ENCODE results near the gene THNSL1. TPM values are rescaled to one million over a fixed set of nuclear protein-coding genes. Genes with fewer than 3 reads are reported as not detected.

Gene THNSL1
- total and polyA plus RNA-seq, 2 of the 13 experiments (the other 11 are each of a cell fraction or from before 2014, with no cell fraction given), result 1.3 to 3.8 TPM

- no peak overlapping the region for H3K27ac ChIP-seq (ENCODE audit: extremely low read length, insufficient read depth, low read length)
- no TSS peak for BruUV-seq (replicated peaks)
- ATAC-seq (no peak), DNase-seq (ENCODE audit: low spot score) (no peak), FAIRE-seq (no peak)
- no peaks in the 10 kb centered on the region for H4K20me1 ChIP-seq (ENCODE audit: insufficient read depth, low read length)
- in situ Hi-C loops (cut with HindIII; ENCODE audit: extremely low pct_ligation_motif_present, low pct_unique_long_range_greater_than_20kb), result no loop called here
- H3K9ac ChIP-seq (ENCODE audit: insufficient read depth, low read depth, low read length), result no peak overlapping the region
- no peaks in the 10 kb centered on the region for H3K9me3 ChIP-seq (ENCODE audit: low read length)
- 100% methylated on average over 1 of the region's 1 CpG for whole genome bisulfite sequencing (ENCODE audit: low lambda C conversion rate)
- H3K4me3 ChIP-seq (replicated peaks in 1 of 3; ENCODE audit: insufficient read depth in 1 of 3, low read depth in 2 of 3, low read length in 3 of 3), result no peak overlapping the region
- POLR2A ChIA-PET, result no interaction called here
- CTCF ChIA-PET (ENCODE audit: low intra/inter-chr PET ratio, low total read pairs), result no interaction called here
- H3K36me3 ChIP-seq (replicated peaks in 1 of 2; ENCODE audit: control insufficient read depth in 1 of 2, insufficient read depth in 2 of 2, low read length in 2 of 2), result no peaks in the 10 kb centered on the region
- H3K4me1 ChIP-seq (ENCODE audit: insufficient read depth, low read length), result peaks cover 13% of the 10 kb centered on the region
- H3K4me2 ChIP-seq (ENCODE audit: low read depth, low read length), result no peak overlapping the region
- no peaks in the 10 kb centered on the region for H3K79me2 ChIP-seq (ENCODE audit: insufficient read depth, low read length)
- intact Hi-C loops (cut with micrococcal nuclease; ENCODE audit: unreplicated experiment), result no loop called here
- H3K27me3 ChIP-seq (ENCODE audit: control insufficient read depth in 1 of 2, insufficient read depth in 2 of 2, low read length in 2 of 2), result no peaks in the 10 kb centered on the region
- H2AFZ ChIP-seq (ENCODE audit: low read length), result no peak overlapping the region
- TF ChIP-seq KDM4B (CRISPR knock-in tag; IDR thresholded peaks at IDR 0.05) (no peak), ZBTB1 (CRISPR knock-in tag; IDR thresholded peaks at IDR 0.05; ENCODE audit: borderline replicate concordance) (no peak), XRCC5 (optimal IDR thresholded peaks at IDR 0.05; ENCODE audit: low read length) (no peak), ZNF703 (CRISPR knock-in tag; IDR thresholded peaks at IDR 0.05; ENCODE audit: borderline replicate concordance) (no peak), TFDP1 (CRISPR knock-in tag; IDR thresholded peaks at IDR 0.05; ENCODE audit: borderline replicate concordance) (no peak), BRD4 (CRISPR knock-in tag; IDR thresholded peaks at IDR 0.05) (no peak), MAFF (IDR thresholded peaks at IDR 0.05; ENCODE audit: low read depth, low read length) (no peak), ZNF747 (CRISPR knock-in tag; IDR thresholded peaks at IDR 0.05; ENCODE audit: borderline replicate concordance) (no peak), ZSCAN22 (CRISPR knock-in tag; IDR thresholded peaks at IDR 0.05) (no peak)
These were observed 54.8 kb downstream of the THNSL1 start for GRCh38 chr10:25071227-25071626.

DNA sequence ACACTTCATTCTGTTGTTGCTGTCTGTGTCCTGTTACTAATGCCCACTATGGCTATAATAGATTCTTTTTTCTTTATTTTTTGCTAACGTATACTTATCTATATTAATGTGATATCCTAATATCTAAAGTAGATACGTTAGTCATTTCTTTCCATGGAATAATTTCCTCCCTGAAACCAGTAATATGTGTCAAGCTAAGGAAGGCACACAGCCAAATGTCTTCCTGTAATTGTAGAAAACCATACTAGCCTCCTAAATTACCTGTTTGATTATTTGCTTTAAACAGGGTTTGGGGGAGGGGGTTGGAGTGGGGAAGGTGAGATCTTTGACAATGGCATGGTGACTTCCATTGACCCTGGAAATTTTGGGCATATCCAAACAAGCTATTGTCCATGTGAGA lies 56.4 kb downstream of the THNSL1 start:
- no peaks in the 10 kb centered on the region for H3K27me3 ChIP-seq (ENCODE audit: control insufficient read depth in 1 of 2, insufficient read depth in 2 of 2, low read length in 2 of 2)
- H3K9me3 ChIP-seq (ENCODE audit: low read length), result no peaks in the 10 kb centered on the region
- H3K36me3 ChIP-seq (replicated peaks in 1 of 2; ENCODE audit: control insufficient read depth in 1 of 2, insufficient read depth in 2 of 2, low read length in 2 of 2), result no peaks in the 10 kb centered on the region
- BruUV-seq (replicated peaks), result no TSS peak
- WGBS (ENCODE audit: low lambda C conversion rate), result 84% methylated on average over 2 of the region's 2 CpGs
- DNase-seq (ENCODE audit: low spot score) (no peak), ATAC-seq (no peak), FAIRE-seq (no peak)
- intact Hi-C loops (cut with micrococcal nuclease; ENCODE audit: unreplicated experiment) (no loop called here), in situ Hi-C loops (cut with HindIII; ENCODE audit: extremely low pct_ligation_motif_present, low pct_unique_long_range_greater_than_20kb) (no loop called here)
- H3K4me3 ChIP-seq (replicated peaks in 1 of 3; ENCODE audit: insufficient read depth in 1 of 3, low read depth in 2 of 3, low read length in 3 of 3), result no peak overlapping the region
- H4K20me1 ChIP-seq (ENCODE audit: insufficient read depth, low read length), result no peaks in the 10 kb centered on the region
- H3K27ac ChIP-seq (ENCODE audit: extremely low read length, insufficient read depth, low read length), result no peak overlapping the region
- no peak overlapping the region for H3K4me2 ChIP-seq (ENCODE audit: low read depth, low read length)
- ChIA-PET POLR2A (no interaction called here), CTCF (ENCODE audit: low intra/inter-chr PET ratio, low total read pairs) (no interaction called here)
- H3K9ac ChIP-seq (ENCODE audit: insufficient read depth, low read depth, low read length), result no peak overlapping the region
- no peak overlapping the region for H2AFZ ChIP-seq (ENCODE audit: low read length)
- H3K79me2 ChIP-seq (ENCODE audit: insufficient read depth, low read length), result no peaks in the 10 kb centered on the region
- peaks cover 24% of the 10 kb centered on the region for H3K4me1 ChIP-seq (ENCODE audit: insufficient read depth, low read length)
- TF ChIP-seq SMC3 (IDR thresholded peaks at IDR 0.05; ENCODE audit: low read length), result no peak
- TF ChIP-seq, protein P1, sequence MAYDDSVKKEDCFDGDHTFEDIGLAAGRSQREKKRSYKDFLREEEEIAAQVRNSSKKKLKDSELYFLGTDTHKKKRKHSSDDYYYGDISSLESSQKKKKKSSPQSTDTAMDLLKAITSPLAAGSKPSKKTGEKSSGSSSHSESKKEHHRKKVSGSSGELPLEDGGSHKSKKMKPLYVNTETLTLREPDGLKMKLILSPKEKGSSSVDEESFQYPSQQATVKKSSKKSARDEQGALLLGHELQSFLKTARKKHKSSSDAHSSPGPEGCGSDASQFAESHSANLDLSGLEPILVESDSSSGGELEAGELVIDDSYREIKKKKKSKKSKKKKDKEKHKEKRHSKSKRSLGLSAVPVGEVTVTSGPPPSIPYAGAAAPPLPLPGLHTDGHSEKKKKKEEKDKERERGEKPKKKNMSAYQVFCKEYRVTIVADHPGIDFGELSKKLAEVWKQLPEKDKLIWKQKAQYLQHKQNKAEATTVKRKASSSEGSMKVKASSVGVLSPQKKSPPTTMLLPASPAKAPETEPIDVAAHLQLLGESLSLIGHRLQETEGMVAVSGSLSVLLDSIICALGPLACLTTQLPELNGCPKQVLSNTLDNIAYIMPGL (CRISPR knock-in tag; IDR thresholded peaks at IDR 0.05; ENCODE audit: borderline replicate concordance in 1 of 2, low read depth in 1 of 2), result no peak
- TF ChIP-seq ZNF333 (CRISPR knock-in tag; IDR thresholded peaks at IDR 0.05; ENCODE audit: borderline replicate concordance), result no peak
- no peak for TF ChIP-seq CBX5 (CRISPR knock-in tag; IDR thresholded peaks at IDR 0.05; ENCODE audit: borderline replicate concordance)
- TF ChIP-seq TOPORS (CRISPR knock-in tag; IDR thresholded peaks at IDR 0.05), result no peak
- TF ChIP-seq, protein P2, sequence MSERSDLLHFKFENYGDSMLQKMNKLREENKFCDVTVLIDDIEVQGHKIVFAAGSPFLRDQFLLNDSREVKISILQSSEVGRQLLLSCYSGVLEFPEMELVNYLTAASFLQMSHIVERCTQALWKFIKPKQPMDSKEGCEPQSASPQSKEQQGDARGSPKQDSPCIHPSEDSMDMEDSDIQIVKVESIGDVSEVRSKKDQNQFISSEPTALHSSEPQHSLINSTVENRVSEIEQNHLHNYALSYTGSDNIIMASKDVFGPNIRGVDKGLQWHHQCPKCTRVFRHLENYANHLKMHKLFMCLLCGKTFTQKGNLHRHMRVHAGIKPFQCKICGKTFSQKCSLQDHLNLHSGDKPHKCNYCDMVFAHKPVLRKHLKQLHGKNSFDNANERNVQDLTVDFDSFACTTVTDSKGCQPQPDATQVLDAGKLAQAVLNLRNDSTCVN (CRISPR knock-in tag; IDR thresholded peaks at IDR 0.05; ENCODE audit: borderline replicate concordance), result no peak
- no peak for TF ChIP-seq RXRA (CRISPR knock-in tag; IDR thresholded peaks at IDR 0.05)
- no peak for TF ChIP-seq ZNF724P (CRISPR knock-in tag; IDR thresholded peaks at IDR 0.05; ENCODE audit: borderline replicate concordance)
